ENCODE results near the gene STAG2.

The STAG2 gene

GRCh38 chrX:123920105-123920785 lies 41.3 kb upstream of the STAG2 start:
- Histone ChIP-seq H3F3A (ENCODE audit: low read depth) (no peaks in the 10 kb centered on the region), H4K20me1 (ENCODE audit: insufficient read depth, low read length, poor library complexity, severe bottlenecking) (no peaks in the 10 kb centered on the region), H3K4me2 (ENCODE audit: low read depth, low read length, poor library complexity, severe bottlenecking) (no peak overlapping the region), H3K9ac (ENCODE audit: low read depth, low read length, poor library complexity, severe bottlenecking) (no peak overlapping the region), H3K4me1 (ENCODE audit: insufficient read depth, low read length, poor library complexity, severe bottlenecking) (no peaks in the 10 kb centered on the region), H3K36me3 (ENCODE audit: insufficient read depth, low read length) (no peaks in the 10 kb centered on the region), H2AFZ (ENCODE audit: low read length) (no peak overlapping the region), H3K4me3 (ENCODE audit: low read length, poor library complexity, severe bottlenecking) (no peak overlapping the region), H3K9me3 (ENCODE audit: insufficient read depth, low read depth, low read length) (no peaks in the 10 kb centered on the region), H3K27me3 (ENCODE audit: insufficient read depth, low read length, poor library complexity, severe bottlenecking) (no peaks in the 10 kb centered on the region), H3K9me2 (replicated peaks; ENCODE audit: low read depth, low read length) (no peaks in the 10 kb centered on the region), H3K79me2 (ENCODE audit: insufficient read depth, low read length) (no peaks in the 10 kb centered on the region)
- no peak for TF ChIP-seq CTCF (conservative IDR thresholded peaks at IDR 0.05; ENCODE audit: low read length)
- TF ChIP-seq EZH2phosphoT487 (IDR thresholded peaks at IDR 0.05; ENCODE audit: borderline replicate concordance): no peak

- Histone ChIP-seq H3K9ac (ENCODE audit: low read depth, low read length, poor library complexity, severe bottlenecking) (no peak overlapping the region), H3K36me3 (ENCODE audit: insufficient read depth, low read length) (no peaks in the 10 kb centered on the region), H3K9me3 (ENCODE audit: insufficient read depth, low read depth, low read length) (no peaks in the 10 kb centered on the region), H3F3A (ENCODE audit: low read depth) (no peaks in the 10 kb centered on the region), H2AFZ (ENCODE audit: low read length) (no peak overlapping the region), H3K4me3 (ENCODE audit: low read length, poor library complexity, severe bottlenecking) (no peak overlapping the region), H3K4me2 (ENCODE audit: low read depth, low read length, poor library complexity, severe bottlenecking) (no peak overlapping the region), H3K79me2 (ENCODE audit: insufficient read depth, low read length) (no peaks in the 10 kb centered on the region), H3K9me2 (replicated peaks; ENCODE audit: low read depth, low read length) (no peaks in the 10 kb centered on the region), H3K4me1 (ENCODE audit: insufficient read depth, low read length, poor library complexity, severe bottlenecking) (no peaks in the 10 kb centered on the region), H3K27me3 (ENCODE audit: insufficient read depth, low read length, poor library complexity, severe bottlenecking) (no peaks in the 10 kb centered on the region), H4K20me1 (ENCODE audit: insufficient read depth, low read length, poor library complexity, severe bottlenecking) (no peaks in the 10 kb centered on the region)
- TF ChIP-seq CTCF (conservative IDR thresholded peaks at IDR 0.05; ENCODE audit: low read length): no peak
- TF ChIP-seq EZH2phosphoT487 (IDR thresholded peaks at IDR 0.05; ENCODE audit: borderline replicate concordance): no peak
These were observed 38.3 kb upstream of the STAG2 start for GRCh38 chrX:123923211-123923610.

GRCh38 chrX:123924186-123924585 lies 37.3 kb upstream of the STAG2 start:
- H3K79me2 ChIP-seq (ENCODE audit: insufficient read depth, low read length): no peaks in the 10 kb centered on the region
- no peaks in the 10 kb centered on the region for H4K20me1 ChIP-seq (ENCODE audit: insufficient read depth, low read length, poor library complexity, severe bottlenecking)
- H3K36me3 ChIP-seq (ENCODE audit: insufficient read depth, low read length): no peaks in the 10 kb centered on the region
- H3F3A ChIP-seq (ENCODE audit: low read depth): no peaks in the 10 kb centered on the region
- H2AFZ ChIP-seq (ENCODE audit: low read length): no peak overlapping the region
- H3K4me3 ChIP-seq (ENCODE audit: low read length, poor library complexity, severe bottlenecking): no peak overlapping the region
- TF ChIP-seq CTCF (conservative IDR thresholded peaks at IDR 0.05; ENCODE audit: low read length) (no peak), EZH2phosphoT487 (IDR thresholded peaks at IDR 0.05; ENCODE audit: borderline replicate concordance) (no peak)
- H3K4me2 ChIP-seq (ENCODE audit: low read depth, low read length, poor library complexity, severe bottlenecking): no peak overlapping the region
- H3K4me1 ChIP-seq (ENCODE audit: insufficient read depth, low read length, poor library complexity, severe bottlenecking): no peaks in the 10 kb centered on the region
- H3K9ac ChIP-seq (ENCODE audit: low read depth, low read length, poor library complexity, severe bottlenecking): no peak overlapping the region
- no peaks in the 10 kb centered on the region for H3K9me2 ChIP-seq (replicated peaks; ENCODE audit: low read depth, low read length)
- H3K9me3 ChIP-seq (ENCODE audit: insufficient read depth, low read depth, low read length): no peaks in the 10 kb centered on the region
- no peaks in the 10 kb centered on the region for H3K27me3 ChIP-seq (ENCODE audit: insufficient read depth, low read length, poor library complexity, severe bottlenecking)
